SK-N-MC (cell line): ENCODE data around the gene FAAP100.

Source experiments
- FOXP2 ChIP-seq: optimal IDR thresholded peaks from 2 replicates; pipeline ENCODE3; 2011; ENCODE audit warnings: mild to moderate bottlenecking, moderate library complexity; ENCODE audit not compliant: insufficient read depth; ENCODE audit errors: extremely low read length, control extremely low read depth
- POLR2AphosphoS5 ChIP-seq: IDR thresholded peaks from 2 replicates; pipeline ENCODE4 v1.6.1; 2012; ENCODE audit warnings: mild to moderate bottlenecking, low read depth, low read length, borderline replicate concordance

- no peak for TF ChIP-seq FOXP2
- TF ChIP-seq POLR2AphosphoS5 = no peak
Measured at GRCh38 chr17:81591971-81592370, 39.8 kb upstream of the FAAP100 start.
